GM11168 (cell line): ENCODE data around the gene ATG16L2.
"Not testable (repeated sequence)": the region's sequence is repeated elsewhere in the genome, so short reads cannot be mapped to it uniquely, and the experiment has no call there.

Experiments used
- in situ Hi-C: fragments of 300-500 bp; cut with MboI; formaldehyde crosslinking; loops from one replicate; pipeline ENCODE4 v1.12.0; 2022; ENCODE audit warnings: low sequenced_read_pairs; ENCODE audit not compliant: unreplicated experiment

Gene ATG16L2

DNA sequence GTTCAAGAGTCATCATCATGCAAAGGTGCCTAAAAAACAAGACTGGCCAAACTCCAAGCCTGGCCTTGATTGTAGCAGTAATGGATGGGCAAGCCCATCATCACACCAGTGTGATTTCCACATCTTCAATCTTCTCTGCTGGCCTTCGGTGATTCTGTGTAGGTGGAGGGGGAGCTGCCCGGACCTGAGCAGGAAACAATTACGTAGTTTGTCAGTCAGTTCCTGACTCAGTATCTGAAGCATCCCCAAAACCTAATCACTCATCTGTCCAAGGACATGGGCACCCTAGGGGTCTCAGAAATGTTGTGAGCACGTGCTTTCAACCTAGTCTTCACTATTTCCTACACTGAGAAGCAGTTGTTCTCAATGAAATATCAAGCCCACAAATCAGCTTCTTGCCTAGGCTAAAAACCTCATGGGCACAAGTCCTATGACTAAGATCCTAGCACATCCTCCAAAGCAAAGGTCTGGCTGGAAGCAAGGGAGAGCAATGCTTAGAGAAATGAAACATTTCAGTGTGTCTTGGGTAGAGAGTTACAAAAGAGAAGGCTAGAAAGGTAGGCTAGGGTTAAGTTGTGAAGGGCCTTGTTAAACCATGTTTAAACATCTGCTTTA is 24.6 kb downstream of the ATG16L2 start:
- in situ Hi-C loops: loop anchor here (10.0 kb wide), 1 partner anchor 336 kb away; no protein-coding TSS in a partner anchor

DNA sequence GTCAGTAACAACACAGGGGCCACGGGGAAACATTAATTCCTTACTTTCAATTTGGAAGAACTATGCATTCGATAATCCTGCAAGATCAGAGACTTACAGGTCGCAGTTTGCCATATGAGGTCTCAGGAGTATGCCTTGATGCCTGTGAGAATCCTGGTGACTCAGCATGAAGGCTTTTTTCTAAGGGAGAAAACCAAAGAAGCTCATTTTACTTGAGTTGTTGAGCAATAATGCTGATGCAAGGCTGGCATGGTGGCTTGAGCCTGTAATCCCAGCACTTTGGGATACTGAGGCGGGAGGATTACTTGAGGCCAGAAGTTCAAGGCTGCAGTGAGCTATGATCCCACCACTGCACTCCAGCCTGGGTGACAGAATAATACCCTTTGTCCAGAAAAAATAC is 26.6 kb downstream of the ATG16L2 start:
- in situ Hi-C loops: no loop called here

DNA sequence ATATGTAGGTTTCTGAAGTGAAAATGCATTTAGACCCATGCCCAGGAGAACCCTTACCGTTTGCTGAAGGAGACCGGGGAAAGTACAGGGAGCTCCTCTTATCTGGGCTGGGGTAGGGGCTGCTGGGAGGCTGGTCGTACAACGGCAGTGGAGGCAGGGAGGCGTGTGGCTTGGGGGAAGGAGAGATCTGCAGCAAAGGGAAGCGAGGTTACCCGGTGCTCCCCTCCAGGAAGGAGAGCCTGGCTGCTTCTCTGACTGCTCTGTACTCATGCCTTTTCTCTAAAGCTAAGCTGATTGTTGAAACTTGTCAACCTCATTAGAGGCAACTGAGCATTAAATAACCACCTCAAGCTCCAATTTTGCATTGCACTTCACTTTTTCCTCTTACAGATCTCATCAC is 27.2 kb downstream of the ATG16L2 start:
- in situ Hi-C loops: no loop called here

DNA sequence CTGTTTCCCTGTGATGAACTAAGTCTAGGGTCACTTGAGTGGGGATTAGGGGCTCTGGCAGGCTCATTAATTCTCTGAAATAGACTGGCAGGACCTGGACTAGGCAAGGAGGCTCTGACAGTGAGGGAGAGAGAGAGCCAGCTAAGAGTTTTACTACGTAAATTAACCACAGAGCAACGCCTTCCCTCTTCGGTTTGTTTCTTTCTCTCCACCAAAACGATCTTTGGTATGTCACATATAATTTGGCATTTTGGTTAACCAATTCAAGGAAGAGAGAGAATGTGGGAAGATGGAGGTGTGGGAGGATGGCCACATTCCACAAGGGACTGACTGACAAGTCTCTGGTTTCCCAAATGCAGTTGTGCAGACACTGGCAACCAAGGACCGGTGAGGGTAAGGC is 27.9 kb downstream of the ATG16L2 start:
- in situ Hi-C loops: no loop called here

DNA sequence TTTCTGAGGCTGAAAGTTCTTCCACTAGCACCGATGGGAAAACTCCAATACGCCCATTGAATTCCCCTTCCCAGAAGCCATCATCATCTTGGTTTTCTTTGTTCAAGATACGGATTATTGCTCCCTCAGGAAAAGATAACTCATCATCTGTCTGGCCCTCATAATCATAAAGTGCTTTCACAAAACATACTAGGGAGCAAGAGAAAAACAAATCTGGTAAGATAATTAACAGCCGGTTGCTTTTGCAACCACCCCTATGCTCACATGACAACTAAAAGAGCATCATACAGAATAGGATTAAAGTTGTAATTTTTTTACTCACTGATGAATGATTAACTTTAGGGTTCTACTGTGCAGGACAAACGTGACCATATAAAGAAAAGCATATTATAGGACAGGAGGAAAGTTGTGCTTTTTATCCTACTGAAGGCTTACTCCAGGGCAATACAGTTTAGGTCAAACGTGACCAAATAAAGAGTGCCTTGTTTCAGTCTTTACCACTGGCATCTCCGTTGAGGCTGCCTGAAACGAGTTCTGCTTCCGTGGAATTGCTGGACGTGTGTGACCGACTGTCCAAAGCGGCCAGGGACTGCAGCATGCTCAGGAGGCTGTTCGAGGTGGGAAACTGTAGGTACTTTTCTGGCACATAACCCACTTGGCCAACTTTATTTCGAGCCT is 28.6 kb downstream of the ATG16L2 start:
- in situ Hi-C loops: no loop called here

DNA sequence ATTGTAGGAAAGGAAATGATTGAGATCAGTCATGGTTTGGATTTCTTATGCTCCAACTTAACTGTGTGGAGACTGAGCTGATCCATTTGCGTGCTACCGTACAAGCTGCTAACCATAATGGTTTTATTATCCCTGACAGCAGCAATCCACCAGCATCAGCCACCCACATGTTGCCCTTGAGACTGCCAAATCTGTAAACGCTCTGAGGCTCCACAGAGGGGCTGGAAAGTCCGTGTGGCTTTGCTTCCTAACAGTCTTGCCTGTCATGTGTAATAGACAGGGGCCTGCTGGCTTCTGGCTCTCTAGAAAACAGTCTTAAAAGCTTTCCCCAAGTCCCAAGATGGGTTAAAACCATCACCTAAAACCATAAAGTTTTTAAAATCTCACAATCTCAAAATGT is 30.1 kb downstream of the ATG16L2 start:
- in situ Hi-C loops: no loop called here

DNA sequence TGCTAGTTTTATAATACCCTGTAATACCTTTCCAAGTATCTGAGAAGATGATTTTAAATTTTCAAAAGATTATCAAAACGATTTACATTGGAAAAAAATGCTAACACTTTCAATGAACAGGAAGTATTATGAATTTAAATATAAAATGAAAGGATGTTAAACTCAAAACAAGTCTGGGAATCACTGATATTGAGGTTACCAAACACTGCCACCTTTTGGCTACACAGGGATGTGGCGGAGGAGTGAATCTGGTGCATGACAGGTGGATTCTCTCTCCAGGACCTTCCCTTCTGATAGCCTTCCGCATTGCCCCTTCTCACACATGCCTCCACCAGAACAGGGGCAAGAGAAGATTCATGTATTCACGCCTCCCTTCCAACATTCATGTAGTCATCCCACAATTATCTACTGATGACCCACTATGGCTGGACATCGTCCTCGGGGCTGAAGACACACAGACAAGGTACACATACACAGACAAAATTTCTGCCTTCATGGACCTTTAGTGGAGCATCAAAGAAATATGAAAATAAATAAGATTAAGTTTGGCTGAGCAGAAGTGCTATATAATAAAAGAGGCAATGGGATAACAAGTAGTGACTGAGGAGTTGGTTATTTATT is 34.7 kb downstream of the ATG16L2 start:
- in situ Hi-C loops: no loop called here

DNA sequence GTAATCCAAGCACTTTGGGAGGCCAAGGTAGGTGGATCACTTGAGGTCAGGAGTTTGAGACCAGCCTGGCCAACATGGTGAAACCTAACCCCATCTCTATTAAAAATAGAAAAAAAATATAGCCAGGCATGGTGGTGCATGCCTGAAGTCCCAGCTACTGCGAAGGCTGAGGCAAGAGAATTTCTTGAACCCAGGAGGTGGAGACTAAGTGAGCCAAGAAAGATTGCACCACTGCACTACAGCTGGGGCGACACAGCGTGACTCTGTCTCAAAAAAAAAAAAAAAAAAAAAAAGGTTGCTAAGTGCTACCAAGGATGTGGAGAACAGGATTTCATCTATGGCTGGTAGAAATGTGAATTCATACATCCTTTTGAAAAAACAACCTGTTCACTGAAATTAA is 36.6 kb downstream of the ATG16L2 start:
- in situ Hi-C loops: no loop called here

DNA sequence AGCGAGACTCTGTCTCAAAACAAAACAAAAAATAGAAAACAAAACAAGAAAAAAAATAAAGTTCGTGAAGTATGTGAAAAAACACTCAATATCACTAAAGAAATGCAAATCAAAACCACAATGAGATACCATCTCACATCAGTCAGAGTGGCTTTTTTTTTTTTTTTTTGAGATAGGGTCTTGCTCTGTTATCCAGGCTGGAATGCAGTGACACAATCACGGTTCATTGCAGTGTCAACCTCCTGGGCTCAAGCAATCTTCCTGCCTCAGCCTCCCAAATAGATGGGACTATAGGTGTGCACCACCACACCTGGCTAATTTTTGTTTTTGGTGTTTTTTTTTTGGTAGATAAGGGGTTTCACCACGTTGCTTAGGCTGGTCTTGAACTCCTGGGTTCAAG is 37.5 kb downstream of the ATG16L2 start:
- in situ Hi-C loops: no loop called here

DNA sequence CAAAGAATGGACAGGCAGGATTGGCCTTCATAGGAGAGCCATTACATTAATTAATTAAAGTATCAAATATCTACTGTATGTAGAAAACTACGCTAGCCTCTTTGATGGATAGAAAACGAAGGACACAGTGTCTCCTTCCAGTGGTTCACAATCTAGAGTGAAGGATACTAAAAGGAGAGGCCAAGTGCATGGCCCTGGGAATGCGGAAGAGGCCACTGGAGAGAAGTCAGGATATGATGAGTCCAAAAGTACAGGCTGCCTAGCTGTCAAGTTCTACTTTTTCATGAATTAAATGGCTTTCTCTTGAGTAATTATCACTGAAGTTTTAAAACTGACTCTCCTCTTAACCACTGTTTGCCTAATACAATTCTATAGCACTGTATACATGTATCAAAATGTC is 41.9 kb downstream of the ATG16L2 start:
- in situ Hi-C loops: no loop called here

DNA sequence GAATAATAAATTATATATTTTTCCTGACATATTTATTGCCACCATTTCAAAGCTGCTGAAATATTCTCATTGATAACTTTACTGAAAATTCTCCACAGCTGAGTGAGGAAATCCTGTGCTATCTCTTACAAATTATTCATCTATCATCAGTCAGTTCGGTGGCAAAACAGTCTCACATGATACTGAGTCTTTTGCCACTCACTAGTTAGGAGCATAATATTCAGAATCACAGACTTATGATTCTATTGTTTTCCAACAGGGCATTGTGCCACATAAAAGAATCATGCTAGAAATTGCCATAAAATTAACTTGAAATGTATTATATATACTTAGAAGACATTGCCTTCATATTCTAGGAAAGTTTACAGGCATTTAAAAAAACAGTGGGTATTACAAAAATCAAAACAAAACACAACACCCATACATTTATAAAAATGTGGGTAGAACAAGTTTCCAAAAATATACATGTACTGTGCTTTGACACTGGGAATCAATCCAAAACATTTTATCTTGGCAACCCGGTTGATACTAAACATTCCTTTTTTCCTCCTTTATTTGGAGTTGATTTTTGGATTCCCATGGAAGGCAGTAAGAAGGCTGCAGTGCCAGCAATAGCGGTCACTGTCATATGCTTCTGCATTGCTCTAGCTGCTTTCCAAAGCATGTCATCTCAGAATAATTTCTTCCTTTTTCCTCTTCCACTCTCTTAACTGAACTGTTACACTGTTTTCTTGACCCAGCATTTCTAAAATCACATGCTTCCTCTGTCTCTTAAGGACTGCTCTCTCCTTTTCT is 42.5 kb downstream of the ATG16L2 start:
- in situ Hi-C loops: no loop called here

DNA sequence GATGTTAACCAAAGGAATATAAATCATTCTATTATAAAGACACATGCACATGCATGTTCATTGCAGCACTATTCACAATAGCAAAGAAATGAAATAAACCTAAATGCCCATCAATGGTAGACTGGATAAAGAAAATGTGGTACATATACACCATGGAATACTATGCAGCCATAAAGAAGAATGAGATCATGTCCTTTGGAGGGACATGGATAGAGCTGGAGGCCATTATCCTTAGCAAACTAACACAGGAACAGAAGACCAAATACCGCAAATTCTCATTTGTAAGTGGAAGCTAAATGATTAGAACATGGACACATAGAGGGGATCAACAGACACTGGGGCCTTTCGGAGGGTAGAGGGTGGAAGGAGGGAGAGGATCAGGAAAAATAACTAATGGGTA is 44.1 kb downstream of the ATG16L2 start:
- in situ Hi-C loops: not testable (repeated sequence)

DNA sequence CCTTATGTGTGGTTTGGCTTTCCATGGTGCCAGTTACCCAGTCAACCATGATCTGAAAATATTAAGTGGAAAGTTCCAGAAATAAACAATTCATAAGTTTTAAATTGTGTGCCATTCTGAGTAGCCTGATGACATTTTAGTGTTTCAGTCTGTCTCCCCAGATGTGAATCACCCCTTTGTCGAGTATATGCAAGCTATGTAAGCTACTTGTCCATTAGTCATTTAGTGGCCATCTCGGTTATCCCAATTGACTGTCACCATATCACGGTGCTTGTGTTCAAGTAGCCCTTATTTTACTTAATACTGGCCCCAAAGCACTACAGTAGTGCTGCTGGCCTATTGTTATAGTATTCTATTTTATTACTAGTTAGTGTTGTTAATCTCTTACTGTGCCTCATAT is 44.9 kb downstream of the ATG16L2 start:
- in situ Hi-C loops: no loop called here

DNA sequence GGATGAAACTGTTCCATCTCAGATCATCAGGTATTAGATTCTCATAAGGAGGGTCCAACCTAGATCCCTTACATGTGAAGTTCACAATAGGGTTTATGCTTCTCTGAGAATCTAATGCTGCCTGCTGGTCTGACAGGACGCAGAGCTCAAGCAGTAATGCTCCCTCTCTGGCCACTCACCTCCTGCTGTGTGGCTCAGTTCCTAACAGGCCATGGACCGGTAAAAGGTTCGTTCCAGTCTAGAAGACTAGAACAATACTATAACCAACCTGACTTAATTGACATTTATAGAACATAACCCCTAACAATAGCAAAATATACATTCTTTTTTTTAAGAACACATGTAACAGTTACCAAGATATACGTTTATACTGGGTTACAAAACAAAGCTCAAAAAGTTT is 45.8 kb downstream of the ATG16L2 start:
- in situ Hi-C loops: no loop called here

DNA sequence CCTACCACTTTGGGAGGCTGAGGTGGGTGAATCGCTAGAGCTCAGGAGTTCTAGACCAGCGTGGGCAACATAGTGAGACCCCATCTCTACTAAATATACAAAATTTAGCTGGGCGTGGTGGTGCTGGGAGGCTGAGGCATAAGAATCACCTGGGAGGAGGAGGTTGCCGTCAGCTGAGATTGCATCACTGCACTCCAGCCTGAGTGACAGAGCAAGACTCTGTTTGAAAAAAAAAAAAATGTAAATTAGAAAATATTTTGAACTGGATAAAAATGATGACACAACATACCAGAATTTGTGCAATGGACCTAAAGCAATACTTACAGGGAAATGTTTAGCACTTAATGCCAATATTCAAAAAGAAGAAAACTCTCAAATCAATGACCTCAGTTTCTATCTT is 46.4 kb downstream of the ATG16L2 start:
- in situ Hi-C loops: no loop called here

DNA sequence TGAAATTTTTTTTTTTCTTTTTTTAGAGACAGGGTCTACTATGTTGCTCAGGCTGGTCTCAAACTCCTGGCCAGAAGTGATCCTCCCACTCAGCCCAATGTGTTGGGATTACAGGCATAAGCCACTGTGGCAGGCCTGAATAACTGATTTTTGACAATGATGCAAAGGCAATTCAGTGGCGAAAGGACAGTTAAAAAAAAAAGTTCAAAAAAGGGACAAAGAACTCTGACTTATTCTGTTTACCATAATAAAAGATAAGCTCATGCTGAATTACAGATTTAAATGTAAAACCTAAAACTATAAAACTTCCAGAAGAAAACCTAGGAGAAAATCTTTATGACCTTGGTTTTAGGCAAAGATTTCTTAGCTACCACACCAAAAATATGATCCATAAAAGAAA is 48.9 kb downstream of the ATG16L2 start:
- in situ Hi-C loops: no loop called here

DNA sequence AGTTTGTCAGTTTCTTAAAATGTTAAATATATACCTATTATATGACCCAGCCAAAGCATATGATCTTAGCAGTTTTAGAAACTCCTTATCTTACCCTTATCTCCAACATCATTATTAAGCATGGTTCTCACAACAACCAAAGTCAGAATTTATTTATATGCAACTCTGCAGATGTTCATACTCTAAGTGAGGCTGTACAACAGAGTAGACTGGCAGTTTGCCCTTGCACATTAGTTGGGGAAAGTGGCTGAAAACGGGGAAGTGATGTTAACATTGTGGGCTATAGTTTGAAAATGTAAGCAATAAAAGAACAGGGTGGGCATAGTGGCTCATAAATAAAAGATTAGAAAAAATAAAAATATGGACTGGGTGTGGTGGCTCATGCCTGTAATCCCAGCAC is 49.7 kb downstream of the ATG16L2 start:
- in situ Hi-C loops: no loop called here

DNA sequence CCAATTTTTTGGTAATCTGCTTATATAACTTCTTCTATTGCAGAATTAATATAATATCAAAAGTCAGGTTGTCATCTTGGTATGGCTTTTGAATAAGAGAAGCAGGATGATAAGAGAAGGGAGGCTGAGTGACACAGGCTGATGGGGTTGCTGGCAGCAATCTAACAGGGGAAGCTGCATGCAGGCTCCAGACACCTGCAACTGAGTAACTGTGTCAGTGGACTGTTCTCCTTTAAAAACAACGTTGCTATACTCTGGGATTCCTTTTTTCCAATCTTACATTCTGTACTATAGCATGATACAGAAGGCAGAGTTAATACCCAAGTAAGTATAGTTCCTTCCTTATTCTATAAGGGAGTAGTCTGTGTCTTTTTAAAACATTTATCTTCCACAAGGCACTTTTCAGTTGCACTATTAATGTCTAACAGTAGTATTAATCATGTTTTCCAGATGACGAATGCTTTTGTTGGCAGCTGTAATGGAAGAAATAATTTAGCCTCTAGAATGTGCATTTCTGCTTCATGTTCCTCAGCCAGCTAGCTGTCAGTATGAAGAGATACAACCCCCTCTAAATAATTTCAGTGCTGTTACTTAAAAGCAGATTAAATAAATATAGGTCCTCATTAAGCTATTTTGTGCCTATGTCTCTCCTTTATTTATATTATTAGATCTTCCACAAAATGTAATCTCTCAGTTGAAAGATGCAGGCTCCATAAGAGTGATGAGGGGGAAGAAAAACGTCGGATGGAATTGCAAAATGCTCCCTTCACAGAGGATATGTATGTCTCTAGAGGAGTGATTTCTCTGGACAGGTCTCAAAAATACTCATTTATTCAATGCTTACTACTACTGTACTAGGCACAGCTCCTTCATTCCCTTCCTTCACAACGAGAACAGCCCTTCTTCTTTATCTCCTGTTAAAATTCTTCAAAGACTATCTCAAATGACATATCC is 50.8 kb downstream of the ATG16L2 start:
- in situ Hi-C loops: no loop called here

DNA sequence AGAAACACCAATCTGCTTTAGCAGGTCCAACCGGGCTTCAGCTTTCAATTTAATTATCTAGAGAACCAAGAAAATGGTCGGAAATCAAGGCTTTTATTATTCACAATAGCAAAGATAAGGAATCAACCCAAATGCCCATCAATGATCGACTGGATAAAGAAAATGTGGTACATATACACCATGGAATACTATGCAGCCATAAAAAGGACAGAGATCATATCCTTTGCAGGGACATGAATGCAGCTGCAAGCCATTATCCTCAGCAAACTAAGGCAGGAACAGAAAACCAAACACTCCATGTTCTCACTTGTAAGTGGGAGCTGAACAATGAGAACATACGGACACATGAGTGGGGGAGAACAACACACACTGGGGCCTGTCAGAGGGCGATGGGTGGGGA is 53.8 kb downstream of the ATG16L2 start:
- in situ Hi-C loops: no loop called here

DNA sequence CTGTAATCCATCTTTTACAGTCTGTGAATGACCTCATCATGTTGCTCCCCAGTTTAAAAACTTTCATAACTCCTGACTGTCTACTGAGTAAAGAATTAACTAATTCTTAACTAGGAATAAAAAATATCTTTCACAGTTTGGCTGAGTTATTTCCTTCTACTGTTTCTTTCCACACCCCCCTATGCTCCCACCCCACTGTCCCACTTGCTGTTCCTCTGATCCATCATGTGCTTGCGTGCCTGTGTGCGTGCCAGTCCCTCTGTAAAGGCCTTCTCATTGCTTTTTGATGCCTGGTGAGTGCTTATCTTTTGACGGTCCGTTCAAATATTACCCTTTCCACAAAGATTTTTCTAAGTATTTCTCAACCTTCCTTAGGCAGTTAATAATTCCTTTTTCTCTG is 55.6 kb downstream of the ATG16L2 start:
- in situ Hi-C loops: no loop called here
